Measurements from ENCODE around the gene TTC39C.

GRCh38 chr18:24031318-24031717, 16.8 kb downstream of the TTC39C start:
- no peak for TF ChIP-seq CTCF (IDR thresholded peaks at IDR 0.05; ENCODE audit: low read depth, low read length)
- TF ChIP-seq EZH2phosphoT487 (IDR thresholded peaks at IDR 0.05; ENCODE audit: low read depth): no peak
